Astrocyte (in vitro differentiated cells and primary cell): Measurements from ENCODE around the gene CMTM8. TPM values are rescaled to one million over a fixed set of nuclear protein-coding genes. Genes with fewer than 3 reads are reported as not detected.

ENCODE experiments used
- DNase-seq: peaks from one replicate; pipeline ENCODE4 v3.0.0-alpha.2; 2010; ENCODE audit warnings: low read depth
- FAIRE-seq: peaks from 2 replicates; lab custom pipeline; 2011; peaks lifted over from hg19 to GRCh38; lab: Jason Lieb, UNC
- H2AFZ ChIP-seq: 2 replicates; pipeline ENCODE4 v1.6.0; 2012; ENCODE audit warnings: low read depth, low read length, inconsistent platforms
- H3K27ac ChIP-seq: 2 replicates; pipeline ENCODE4 v1.5.1; 2011; ENCODE audit warnings: low read depth, low read length, inconsistent platforms
- H3K27me3 ChIP-seq: 2 replicates; pipeline ENCODE4 v1.6.0; 2011; ENCODE audit warnings: low read length, inconsistent platforms; ENCODE audit not compliant: insufficient read depth
- H3K36me3 ChIP-seq: 2 replicates; pipeline ENCODE4 v1.5.1; 2011; ENCODE audit warnings: low read length, inconsistent platforms; ENCODE audit not compliant: insufficient read depth
- H3K4me1 ChIP-seq: 2 replicates; pipeline ENCODE4 v1.5.1; 2011; ENCODE audit warnings: low read length, inconsistent platforms; ENCODE audit not compliant: insufficient read depth
- H3K4me2 ChIP-seq: 2 replicates; pipeline ENCODE4 v1.6.0; 2012; ENCODE audit warnings: low read length, inconsistent platforms
- H3K4me3 ChIP-seq: 2 replicates; pipeline ENCODE4 v1.5.1; 2011; ENCODE audit warnings: low read depth, mild to moderate bottlenecking, low read length, inconsistent platforms; ENCODE audit not compliant: insufficient read depth
- H3K79me2 ChIP-seq: 2 replicates; pipeline ENCODE4 v1.6.0; 2012; ENCODE audit warnings: mild to moderate bottlenecking, low read length, inconsistent platforms; ENCODE audit not compliant: insufficient read depth
- H3K9ac ChIP-seq: 2 replicates; pipeline ENCODE4 v1.6.0; 2012; ENCODE audit warnings: mild to moderate bottlenecking, low read length, inconsistent platforms
- H3K9me3 ChIP-seq: 2 replicates; pipeline ENCODE4 v1.5.1; 2012; ENCODE audit warnings: low read depth, mild to moderate bottlenecking, low read length, inconsistent platforms; ENCODE audit not compliant: insufficient read depth
- H4K20me1 ChIP-seq: 2 replicates; pipeline ENCODE4 v1.6.0; 2012; ENCODE audit warnings: low read length, inconsistent platforms; ENCODE audit not compliant: insufficient read depth
- H3K27ac Mint-ChIP-seq: one replicate; pipeline ENCODE4 v1.8.0; 2021; ENCODE audit warnings: mild to moderate bottlenecking, mixed read lengths; ENCODE audit not compliant: unreplicated experiment
- H3K27me3 Mint-ChIP-seq: one replicate; pipeline ENCODE4 v1.8.0; 2021; ENCODE audit warnings: low read depth, mixed read lengths; ENCODE audit not compliant: unreplicated experiment
- H3K36me3 Mint-ChIP-seq: one replicate; pipeline ENCODE4 v1.8.0; 2021; ENCODE audit warnings: low read depth, mixed read lengths; ENCODE audit not compliant: unreplicated experiment
- H3K4me1 Mint-ChIP-seq: one replicate; pipeline ENCODE4 v1.8.0; 2021; ENCODE audit warnings: low read depth, mixed read lengths; ENCODE audit not compliant: unreplicated experiment
- H3K4me3 Mint-ChIP-seq: one replicate; pipeline ENCODE4 v1.8.0; 2021; ENCODE audit warnings: mild to moderate bottlenecking, moderate library complexity, mixed read lengths; ENCODE audit not compliant: unreplicated experiment
- H3K9me3 Mint-ChIP-seq: one replicate; pipeline ENCODE4 v1.8.0; 2021; ENCODE audit warnings: mild to moderate bottlenecking, mixed read lengths; ENCODE audit not compliant: unreplicated experiment
- EZH2 ChIP-seq: IDR thresholded peaks from 2 replicates; pipeline ENCODE4 v1.6.1; 2012; ENCODE audit warnings: mild to moderate bottlenecking, low read length, inconsistent platforms; ENCODE audit not compliant: insufficient read depth
- total RNA-seq: library from RNA; stranded (reverse); gene quantifications from 2 replicates; pipeline ENCODE4 v1.2.1, GENCODE V29; 2021
- TF ChIP-seq, protein P1 (sequence below): IDR thresholded peaks from 2 replicates; pipeline ENCODE4 v1.5.1; 2011; ENCODE audit warnings: low read depth, mild to moderate bottlenecking, inconsistent platforms, low read length, moderate library complexity; ENCODE audit not compliant: insufficient read depth

The CMTM8 gene
- total RNA-seq, 1 donor from 2014 or later, result 1.6 TPM

DNA sequence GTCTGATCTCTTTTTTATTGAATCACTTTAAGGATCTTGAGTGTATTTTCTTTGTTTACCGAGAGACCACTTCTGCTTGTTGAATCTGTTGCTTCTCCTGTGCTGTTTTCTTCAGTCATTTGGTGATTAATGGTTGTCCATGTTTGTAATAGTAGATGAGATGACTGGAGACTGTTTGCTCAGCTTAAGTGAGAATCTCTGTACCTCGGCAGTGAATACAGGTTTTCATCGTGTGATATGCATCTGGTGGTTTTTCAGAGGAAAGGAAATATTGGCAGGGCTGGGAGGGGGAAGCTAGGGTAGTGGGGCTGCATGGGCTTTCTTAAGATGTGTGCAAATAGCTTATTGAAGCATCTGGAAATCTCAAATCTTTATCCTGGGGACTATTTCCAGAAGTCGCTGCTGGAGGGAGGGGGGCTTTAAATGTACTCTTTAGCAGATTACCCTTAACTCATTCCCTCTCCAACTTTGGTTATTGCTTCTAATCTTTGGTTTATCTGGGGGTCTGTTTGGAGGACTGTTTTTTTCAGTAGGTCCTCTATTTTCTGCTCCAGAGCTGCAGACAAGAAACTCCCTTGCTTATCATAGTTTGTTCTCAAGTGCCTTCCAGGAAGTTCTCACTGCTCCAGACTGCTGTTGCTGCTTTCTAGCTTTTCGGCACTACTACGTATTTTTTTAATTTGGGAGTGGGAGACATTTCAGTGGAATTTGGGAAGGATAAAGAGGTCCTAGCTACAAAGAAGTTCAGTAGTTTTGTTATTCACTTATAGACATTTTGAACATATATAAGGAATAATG lies 19.4 kb downstream of the CMTM8 start:
- H3K4me2 ChIP-seq, result no peak overlapping the region
- TF ChIP-seq, protein P1, sequence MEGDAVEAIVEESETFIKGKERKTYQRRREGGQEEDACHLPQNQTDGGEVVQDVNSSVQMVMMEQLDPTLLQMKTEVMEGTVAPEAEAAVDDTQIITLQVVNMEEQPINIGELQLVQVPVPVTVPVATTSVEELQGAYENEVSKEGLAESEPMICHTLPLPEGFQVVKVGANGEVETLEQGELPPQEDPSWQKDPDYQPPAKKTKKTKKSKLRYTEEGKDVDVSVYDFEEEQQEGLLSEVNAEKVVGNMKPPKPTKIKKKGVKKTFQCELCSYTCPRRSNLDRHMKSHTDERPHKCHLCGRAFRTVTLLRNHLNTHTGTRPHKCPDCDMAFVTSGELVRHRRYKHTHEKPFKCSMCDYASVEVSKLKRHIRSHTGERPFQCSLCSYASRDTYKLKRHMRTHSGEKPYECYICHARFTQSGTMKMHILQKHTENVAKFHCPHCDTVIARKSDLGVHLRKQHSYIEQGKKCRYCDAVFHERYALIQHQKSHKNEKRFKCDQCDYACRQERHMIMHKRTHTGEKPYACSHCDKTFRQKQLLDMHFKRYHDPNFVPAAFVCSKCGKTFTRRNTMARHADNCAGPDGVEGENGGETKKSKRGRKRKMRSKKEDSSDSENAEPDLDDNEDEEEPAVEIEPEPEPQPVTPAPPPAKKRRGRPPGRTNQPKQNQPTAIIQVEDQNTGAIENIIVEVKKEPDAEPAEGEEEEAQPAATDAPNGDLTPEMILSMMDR, result no peak
- H3K4me3 Mint-ChIP-seq, result no peak overlapping the region
- DNase-seq (no peak), FAIRE-seq (no peak)
- H3K4me1 Mint-ChIP-seq, result no peaks in the 10 kb centered on the region
- no peak overlapping the region for H3K27ac ChIP-seq
- H3K27ac Mint-ChIP-seq, result no peak overlapping the region
- H3K4me3 ChIP-seq, result no peak overlapping the region
- H3K4me1 ChIP-seq, result no peaks in the 10 kb centered on the region
- no peaks in the 10 kb centered on the region for H3K36me3 ChIP-seq
- H3K27me3 Mint-ChIP-seq, result no peaks in the 10 kb centered on the region
- H3K27me3 ChIP-seq, result no peaks in the 10 kb centered on the region
- H3K9me3 ChIP-seq, result no peaks in the 10 kb centered on the region
- no peaks in the 10 kb centered on the region for H3K36me3 Mint-ChIP-seq
- H3K79me2 ChIP-seq, result no peaks in the 10 kb centered on the region
- H4K20me1 ChIP-seq, result no peaks in the 10 kb centered on the region
- H3K9ac ChIP-seq, result no peak overlapping the region
- no peak overlapping the region for H2AFZ ChIP-seq
- H3K9me3 Mint-ChIP-seq, result peaks cover 2% of the 10 kb centered on the region

DNA sequence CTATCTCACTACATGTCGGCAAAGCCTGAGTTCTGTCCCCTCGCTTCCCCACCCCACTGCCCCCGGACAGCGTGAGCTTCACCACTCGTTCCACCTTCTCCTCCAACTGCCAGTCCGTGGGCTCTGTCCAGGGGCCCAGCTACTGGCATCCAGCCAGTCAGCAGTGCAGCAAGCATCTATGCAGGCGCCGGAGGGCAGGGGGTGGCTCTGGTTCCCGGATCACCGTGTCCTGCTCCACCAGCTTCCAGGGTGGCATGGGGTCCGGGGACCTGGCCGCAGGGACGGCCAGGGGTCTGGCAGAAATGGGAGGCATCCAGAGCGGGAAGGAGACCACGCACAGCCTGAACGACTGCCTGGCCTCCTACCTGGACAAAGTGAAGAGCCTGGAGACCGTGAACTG lies 20.4 kb downstream of the CMTM8 start:
- Mint-ChIP-seq H3K4me1 (no peaks in the 10 kb centered on the region), H3K36me3 (no peaks in the 10 kb centered on the region), H3K27ac (no peak overlapping the region), H3K9me3 (peaks cover 4% of the 10 kb centered on the region), H3K4me3 (no peak overlapping the region), H3K27me3 (no peaks in the 10 kb centered on the region)
- Histone ChIP-seq H3K4me1 (no peaks in the 10 kb centered on the region), H3K27me3 (no peaks in the 10 kb centered on the region), H3K9ac (no peak overlapping the region), H4K20me1 (no peaks in the 10 kb centered on the region), H3K9me3 (no peaks in the 10 kb centered on the region), H3K79me2 (no peaks in the 10 kb centered on the region), H3K4me2 (no peak overlapping the region), H3K27ac (no peak overlapping the region), H3K36me3 (no peaks in the 10 kb centered on the region), H3K4me3 (no peak overlapping the region), H2AFZ (no peak overlapping the region)
- FAIRE-seq (no peak), DNase-seq (no peak)
- TF ChIP-seq EZH2, result no peak
- TF ChIP-seq, protein P1, result no peak

DNA sequence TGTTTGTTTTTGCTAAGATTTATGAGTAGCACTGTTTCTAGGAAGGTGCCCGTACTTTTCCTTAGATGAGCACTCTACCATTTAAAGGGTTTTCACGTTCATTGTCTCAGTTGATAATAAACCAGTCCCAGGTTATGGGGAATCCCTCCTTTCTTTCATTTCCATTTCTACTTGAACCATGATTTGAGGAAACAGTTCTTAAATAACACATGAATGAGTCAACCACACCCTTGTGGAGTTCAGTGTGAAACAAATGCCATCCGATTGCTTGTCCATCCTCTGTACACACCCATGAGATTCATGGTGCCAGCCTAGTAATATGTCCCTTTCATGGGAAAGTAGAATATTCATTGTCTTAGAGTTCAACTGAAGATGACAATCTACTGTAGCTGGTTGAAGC lies 23.1 kb downstream of the CMTM8 start:
- Histone ChIP-seq H3K27me3 (no peaks in the 10 kb centered on the region), H3K9ac (no peak overlapping the region), H3K79me2 (no peaks in the 10 kb centered on the region), H3K4me3 (no peak overlapping the region), H3K36me3 (no peaks in the 10 kb centered on the region), H4K20me1 (no peaks in the 10 kb centered on the region), H3K4me2 (no peak overlapping the region), H3K9me3 (no peaks in the 10 kb centered on the region), H3K27ac (no peak overlapping the region), H2AFZ (no peak overlapping the region), H3K4me1 (no peaks in the 10 kb centered on the region)
- Mint-ChIP-seq H3K36me3 (no peaks in the 10 kb centered on the region), H3K4me3 (no peak overlapping the region), H3K4me1 (no peaks in the 10 kb centered on the region), H3K27me3 (no peaks in the 10 kb centered on the region), H3K27ac (no peak overlapping the region), H3K9me3 (peaks cover 6% of the 10 kb centered on the region)
- FAIRE-seq (no peak), DNase-seq (no peak)
- TF ChIP-seq, protein P1, result no peak
- TF ChIP-seq EZH2, result no peak
